B cell (primary cell): ENCODE data around the gene PNMA8B.

Experiments
- EZH2 ChIP-seq: IDR thresholded peaks from 2 replicates; pipeline ENCODE4 v1.6.1; 2012; ENCODE audit warnings: borderline replicate concordance, low read depth, mild to moderate bottlenecking, moderate library complexity, low read length; ENCODE audit not compliant: insufficient read depth, poor library complexity, severe bottlenecking
- TF ChIP-seq, protein P1 (sequence below): fragments of 200-600 bp; IDR thresholded peaks from one replicate; pipeline ENCODE4 v1.8.0; 2022; ENCODE audit warnings: antibody characterized with exemption, mild to moderate bottlenecking

GRCh38 chr19:46499692-46500091 lies 4.0 kb upstream of the PNMA8B start:
- TF ChIP-seq, protein P1, sequence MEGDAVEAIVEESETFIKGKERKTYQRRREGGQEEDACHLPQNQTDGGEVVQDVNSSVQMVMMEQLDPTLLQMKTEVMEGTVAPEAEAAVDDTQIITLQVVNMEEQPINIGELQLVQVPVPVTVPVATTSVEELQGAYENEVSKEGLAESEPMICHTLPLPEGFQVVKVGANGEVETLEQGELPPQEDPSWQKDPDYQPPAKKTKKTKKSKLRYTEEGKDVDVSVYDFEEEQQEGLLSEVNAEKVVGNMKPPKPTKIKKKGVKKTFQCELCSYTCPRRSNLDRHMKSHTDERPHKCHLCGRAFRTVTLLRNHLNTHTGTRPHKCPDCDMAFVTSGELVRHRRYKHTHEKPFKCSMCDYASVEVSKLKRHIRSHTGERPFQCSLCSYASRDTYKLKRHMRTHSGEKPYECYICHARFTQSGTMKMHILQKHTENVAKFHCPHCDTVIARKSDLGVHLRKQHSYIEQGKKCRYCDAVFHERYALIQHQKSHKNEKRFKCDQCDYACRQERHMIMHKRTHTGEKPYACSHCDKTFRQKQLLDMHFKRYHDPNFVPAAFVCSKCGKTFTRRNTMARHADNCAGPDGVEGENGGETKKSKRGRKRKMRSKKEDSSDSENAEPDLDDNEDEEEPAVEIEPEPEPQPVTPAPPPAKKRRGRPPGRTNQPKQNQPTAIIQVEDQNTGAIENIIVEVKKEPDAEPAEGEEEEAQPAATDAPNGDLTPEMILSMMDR = no peak
- no peak for TF ChIP-seq EZH2
